Endothelial cell of umbilical vein (primary cell): ENCODE results near the gene BCAS3. TPM values are rescaled to one million over a fixed set of nuclear protein-coding genes. Genes with fewer than 3 reads are reported as not detected.

Experiments used
- BruUV-seq: library from RNA; stranded (reverse); fragments of 400-500 nt; replicated peaks from 2 replicates; lab custom pipeline; 2021; lab: Mats Ljungman, UMichigan
- CTCF ChIA-PET: fragments of 300-600, 350-600 bp; sonication (Branson Sonifier 250); formaldehyde crosslinking; loops from one replicate; lab custom pipeline; 2021; ENCODE audit warnings: antibody characterized with exemption, inconsistent platforms; lab: Charles Lee
- POLR2A ChIA-PET: fragments of 300-600, 350-600 bp; sonication (Branson Sonifier 250); formaldehyde crosslinking; loops from one replicate; lab custom pipeline; 2021; ENCODE audit warnings: antibody characterized with exemption, inconsistent platforms; lab: Charles Lee
- DNase-seq: peaks from one replicate; pipeline ENCODE4 v3.0.0-alpha.2; 2011; ENCODE audit warnings: low read depth, low spot score
- FAIRE-seq: peaks from 2 replicates; lab custom pipeline; 2011; peaks lifted over from hg19 to GRCh38; lab: Jason Lieb, UNC
- H2AFZ ChIP-seq: 2 replicates; pipeline ENCODE4 v1.6.0; 2012; ENCODE audit warnings: low read depth, low read length, control low read depth, inconsistent platforms
- H3K27ac ChIP-seq: 2 replicates; pipeline ENCODE4 v1.5.1; 2011; ENCODE audit warnings: low read depth, mild to moderate bottlenecking, control low read depth, low read length, moderate library complexity; ENCODE audit not compliant: insufficient read depth
- H3K27me3 ChIP-seq, 2 experiments: 2 replicates each; pipeline versions ENCODE4 v1.6.0 to v1.6.1; 2011; ENCODE audit warnings: low read length in 2 of 2, mixed read lengths in 1 of 2; ENCODE audit not compliant: control insufficient read depth in 2 of 2, insufficient read depth in 2 of 2
- H3K36me3 ChIP-seq, 2 experiments: 2 replicates in 1 of 2; 3 replicates in 1 of 2; pipeline ENCODE4 v1.5.1; 2011; ENCODE audit warnings: low read length in 2 of 2, mild to moderate bottlenecking in 1 of 2, moderate library complexity in 1 of 2; ENCODE audit not compliant: control insufficient read depth in 2 of 2, insufficient read depth in 2 of 2; ENCODE audit errors: extremely low read depth in 1 of 2
- H3K4me1 ChIP-seq: 3 replicates; pipeline ENCODE4 v1.5.1; 2011; ENCODE audit warnings: mild to moderate bottlenecking, low read length; ENCODE audit not compliant: control insufficient read depth, insufficient read depth; ENCODE audit errors: extremely low read depth
- H3K4me2 ChIP-seq: 2 replicates; pipeline ENCODE4 v1.6.1; 2011; ENCODE audit warnings: low read length, control low read depth, mixed read lengths; ENCODE audit not compliant: insufficient read depth
- H3K4me3 ChIP-seq, 3 experiments: fragments of 200-600 bp in 1 of 3; sonication (generic), shearing (Covaris generic) in 1 of 3; replicated peaks in 1 of 3; 2 replicates each; pipeline ENCODE4 v1.5.1; 2011 to 2016; ENCODE audit warnings: control low read depth in 3 of 3, low read length in 3 of 3, mild to moderate bottlenecking in 2 of 3, inconsistent platforms in 1 of 3, low read depth in 1 of 3, moderate library complexity in 1 of 3; ENCODE audit not compliant: insufficient read depth in 1 of 3
- H3K79me2 ChIP-seq: 2 replicates; pipeline ENCODE4 v1.6.0; 2012; ENCODE audit warnings: low read length, inconsistent platforms; ENCODE audit not compliant: control insufficient read depth, insufficient read depth
- H3K9ac ChIP-seq: replicated peaks from 2 replicates; pipeline ENCODE3; 2011; ENCODE audit warnings: low read length, control low read depth; ENCODE audit not compliant: insufficient read depth; ENCODE audit errors: extremely low read depth
- H3K9me1 ChIP-seq: replicated peaks from 3 replicates; pipeline ENCODE4 v1.6.0; 2011; ENCODE audit warnings: mild to moderate bottlenecking, low read length; ENCODE audit not compliant: control insufficient read depth, insufficient read depth; ENCODE audit errors: extremely low read depth
- H3K9me3 ChIP-seq: replicated peaks from 2 replicates; pipeline ENCODE4 v1.5.1; 2012; ENCODE audit warnings: low read length, inconsistent platforms; ENCODE audit not compliant: control insufficient read depth, insufficient read depth
- H4K20me1 ChIP-seq: replicated peaks from 2 replicates; pipeline ENCODE3; 2011; ENCODE audit warnings: mild to moderate bottlenecking, low read length; ENCODE audit not compliant: control insufficient read depth, insufficient read depth; ENCODE audit errors: extremely low read depth
- CTCF ChIP-seq, 2 donors: IDR thresholded peaks; 1 replicate in 1 of 2; 2 replicates in 1 of 2; pipeline ENCODE4 v1.5.1; 2011; ENCODE audit warnings: low read length in 2 of 2, mild to moderate bottlenecking in 2 of 2, moderate library complexity in 2 of 2, control low read depth in 1 of 2, inconsistent platforms in 1 of 2, low read depth in 1 of 2; ENCODE audit not compliant: insufficient read depth in 1 of 2; ENCODE audit errors: extremely low read depth in 1 of 2
- EZH2 ChIP-seq: IDR thresholded peaks from 2 replicates; pipeline ENCODE4 v1.6.1; 2012; ENCODE audit warnings: borderline replicate concordance, low read depth, mild to moderate bottlenecking, moderate library complexity, low read length, inconsistent platforms; ENCODE audit not compliant: severe bottlenecking
- FOS ChIP-seq: IDR thresholded peaks from 2 replicates; pipeline ENCODE4 v1.6.1; 2011; ENCODE audit warnings: mild to moderate bottlenecking, low read length, moderate library complexity, borderline replicate concordance; ENCODE audit not compliant: insufficient read depth
- GATA2 ChIP-seq: IDR thresholded peaks from 2 replicates; pipeline ENCODE4 v1.7.0; 2011; ENCODE audit warnings: low read depth, mild to moderate bottlenecking, moderate library complexity, mixed read lengths, low read length; ENCODE audit not compliant: insufficient read length, insufficient read depth
- JUN ChIP-seq: IDR thresholded peaks from 2 replicates; pipeline ENCODE4 v1.6.1; 2011; ENCODE audit warnings: borderline replicate concordance, low read depth; ENCODE audit not compliant: insufficient read length, insufficient read depth
- MAX ChIP-seq: IDR thresholded peaks from 2 replicates; pipeline ENCODE4 v1.6.1; 2011; ENCODE audit not compliant: insufficient read depth, insufficient read length
- MYC ChIP-seq: IDR thresholded peaks from one replicate; pipeline ENCODE4 v1.6.1; 2011; ENCODE audit warnings: mild to moderate bottlenecking, low read depth, low read length
- POLR2A ChIP-seq: IDR thresholded peaks from 2 replicates; pipeline ENCODE4 v1.6.1; 2012; ENCODE audit warnings: low read depth, mild to moderate bottlenecking, control low read depth, low read length
- POLR2AphosphoS5 ChIP-seq: IDR thresholded peaks from 2 replicates; pipeline ENCODE4 v1.6.1; 2012; ENCODE audit warnings: low read depth, mild to moderate bottlenecking, control low read depth, low read length, moderate library complexity; ENCODE audit not compliant: insufficient read depth
- dilution Hi-C: fragments of 300-500 bp; cut with MboI; formaldehyde crosslinking; loops from one replicate; pipeline ENCODE4 v1.15.0; 2019; ENCODE audit warnings: low sequenced_read_pairs; ENCODE audit not compliant: extremely low pct_ligation_motif_present
- intact Hi-C: fragments of 100-400 bp; cut with micrococcal nuclease; formaldehyde crosslinking; loops from one replicate; pipeline ENCODE4 v1.10.0; 2022
- polyA plus RNA-seq, 4 experiments: library from polyadenylated mRNA; depleted of rRNA in 3 of 4; stranded (reverse) in 3 of 4; unstranded in 1 of 4; fragments of >200 nt; gene quantifications; 2 replicates each; pipeline versions ENCODE4 v1.2.1 to v1.2.3, GENCODE V29; 2011 to 2012; ENCODE audit warnings: missing spikeins in 1 of 4
- total RNA-seq: library from RNA; stranded (reverse); gene quantifications from 2 replicates; pipeline ENCODE4 v1.2.3, GENCODE V29; 2021

Gene BCAS3
- total and polyA plus RNA-seq, 2 donors (not counting 3 experiments of a cell fraction or from before 2014, with no cell fraction given) = 8.2 to 16.0 TPM

DNA sequence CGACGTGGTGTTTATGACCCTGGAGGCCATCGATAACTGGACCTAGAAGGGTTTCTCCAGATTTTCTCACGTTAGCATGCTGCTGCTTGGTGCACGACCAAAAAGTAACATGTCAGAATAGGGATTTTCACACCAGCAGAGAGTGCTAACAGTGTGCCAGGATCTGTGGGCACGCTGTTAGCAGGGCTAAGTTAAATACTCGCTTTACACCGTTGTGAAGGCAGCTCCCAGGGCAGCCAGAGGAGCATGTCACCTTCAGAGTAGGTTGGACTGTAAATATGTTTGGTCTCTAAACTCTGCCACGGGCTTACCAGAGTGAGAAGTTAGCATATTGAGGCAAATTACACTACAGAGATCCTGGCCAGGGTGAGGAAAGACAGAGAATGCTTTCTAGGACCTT lies 608.8 kb downstream of the BCAS3 start:
- Histone ChIP-seq H3K79me2 (no peaks in the 10 kb centered on the region), H3K9me3 (no peaks in the 10 kb centered on the region), H3K9me1 (no peaks in the 10 kb centered on the region), H3K4me2 (no peak overlapping the region), H3K4me3 (no peak overlapping the region), H3K27ac (no peak overlapping the region), H3K9ac (no peak overlapping the region), H4K20me1 (no peaks in the 10 kb centered on the region), H3K36me3 (no peaks in the 10 kb centered on the region), H3K27me3 (no peaks in the 10 kb centered on the region), H2AFZ (no peak overlapping the region), H3K4me1 (no peaks in the 10 kb centered on the region)
- no TSS peak for BruUV-seq
- ChIA-PET CTCF (no interaction called here), POLR2A (no interaction called here)
- no peak for TF ChIP-seq GATA2
- no peak for TF ChIP-seq JUN
- no peak for TF ChIP-seq EZH2
- intact Hi-C loops (no loop called here), dilution Hi-C loops (no loop called here)
- FAIRE-seq (no peak), DNase-seq (no peak)

DNA sequence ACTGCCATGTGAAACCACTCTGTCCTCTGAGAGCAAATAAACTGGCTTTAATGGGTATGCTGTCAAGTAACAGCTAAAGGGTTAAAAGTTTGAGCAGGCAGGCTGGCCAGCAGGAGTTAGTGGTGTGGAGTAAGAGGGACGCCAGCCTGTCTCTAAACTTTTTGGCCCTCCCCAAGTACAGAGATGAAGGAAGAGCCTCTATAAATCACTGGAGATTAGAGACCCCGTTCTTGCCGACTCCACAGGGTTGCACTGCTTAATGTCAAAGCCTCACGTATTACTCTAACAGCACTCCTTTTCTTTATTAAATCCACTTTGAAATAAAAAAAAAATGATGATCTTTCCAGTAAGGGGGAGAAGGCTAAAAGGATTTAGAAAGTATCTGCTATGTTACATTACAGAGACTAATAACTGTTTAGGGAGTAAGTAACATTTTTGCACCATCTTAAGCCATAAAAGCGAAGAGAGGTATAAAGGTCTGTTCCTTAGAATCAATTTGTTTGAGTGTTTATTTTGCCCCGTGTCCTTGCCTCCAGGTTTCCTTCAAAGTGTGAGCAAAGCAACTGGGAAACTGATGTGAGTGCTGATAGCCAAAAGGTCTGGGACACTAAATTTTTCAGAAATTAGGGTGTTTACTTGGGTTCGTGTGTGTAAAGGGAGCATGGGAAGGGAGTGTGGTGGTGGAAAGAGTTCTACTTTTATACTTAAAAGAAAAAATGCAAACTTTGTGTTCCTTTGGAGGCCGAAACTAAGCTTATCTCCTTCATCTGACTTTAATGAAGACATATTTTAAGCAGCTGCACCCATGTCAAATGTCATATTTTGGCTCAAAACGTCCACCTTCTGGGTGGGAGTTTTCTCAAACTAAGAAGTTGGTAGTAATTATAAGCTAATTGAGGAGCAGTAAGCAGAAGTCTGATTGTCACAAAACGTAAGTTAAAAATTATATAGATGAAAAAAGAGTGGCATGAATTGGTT lies 612.0 kb downstream of the BCAS3 start:
- dilution Hi-C loops = no loop called here
- no peaks in the 10 kb centered on the region for H3K27me3 ChIP-seq
- no peaks in the 10 kb centered on the region for H4K20me1 ChIP-seq
- no peak overlapping the region for H3K4me2 ChIP-seq
- POLR2A ChIA-PET = no interaction called here
- no peak overlapping the region for H2AFZ ChIP-seq
- no peak for TF ChIP-seq POLR2AphosphoS5
- no peak for TF ChIP-seq GATA2
- TF ChIP-seq FOS = no peak
- no peak for TF ChIP-seq CTCF (IDR thresholded peaks at IDR 0.05; ENCODE audit: extremely low read depth in 1 of 2, insufficient read depth in 1 of 2, low read depth in 1 of 2, low read length in 2 of 2)
- TF ChIP-seq JUN = no peak
- TF ChIP-seq POLR2A = no peak
- no peak for TF ChIP-seq MYC
- TF ChIP-seq MAX = no peak
- intact Hi-C loops = no loop called here
- H3K9me3 ChIP-seq = no peaks in the 10 kb centered on the region
- H3K9ac ChIP-seq = no peak overlapping the region
- CTCF ChIA-PET = interaction anchor here (0.6 to 1.1 kb wide), 5 partner anchors 16 to 439 kb away, joined by 3 to 4 read pairs (median 3); no protein-coding TSS in a partner anchor
- BruUV-seq = no TSS peak
- H3K27ac ChIP-seq = no peak overlapping the region
- H3K4me1 ChIP-seq = no peaks in the 10 kb centered on the region
- no peak overlapping the region for H3K4me3 ChIP-seq
- no peaks in the 10 kb centered on the region for H3K36me3 ChIP-seq
- H3K79me2 ChIP-seq = no peaks in the 10 kb centered on the region
- no peak for DNase-seq
- no peak for FAIRE-seq
- no peaks in the 10 kb centered on the region for H3K9me1 ChIP-seq
